A673 (cell line): Measurements from ENCODE around the gene KPNA1. TPM values are rescaled to one million over a fixed set of nuclear protein-coding genes. Genes with fewer than 3 reads are reported as not detected.

Experiments
- BruUV-seq: library from RNA; stranded (reverse); fragments of 400-500 nt; replicated peaks from 2 replicates; lab custom pipeline; 2021; lab: Mats Ljungman, UMichigan
- CTCF ChIA-PET: fragments of 300-600 bp; sonication (Branson Sonifier 250); formaldehyde crosslinking; loops from one replicate; lab custom pipeline; 2022; ENCODE audit warnings: antibody characterized with exemption; lab: Charles Lee
- POLR2A ChIA-PET: fragments of 300-600 bp; sonication (Branson Sonifier 250); formaldehyde crosslinking; loops from one replicate; lab custom pipeline; 2022; ENCODE audit warnings: antibody characterized with exemption; ENCODE audit not compliant: low non-redundant PET; lab: Charles Lee
- DNase-seq: peaks from one replicate; pipeline ENCODE4 v3.0.0-alpha.2; 2015; ENCODE audit warnings: low spot score
- H3K27ac ChIP-seq: fragments of 200-600 bp; sonication (generic); 2 replicates; pipeline ENCODE4 v1.5.1; 2016; ENCODE audit warnings: mixed run types, low read depth, mild to moderate bottlenecking, mixed read lengths, antibody characterized with exemption, low read length; ENCODE audit not compliant: poor library complexity, severe bottlenecking
- H3K27me3 ChIP-seq: fragments of 200-600 bp; sonication (generic); replicated peaks from 2 replicates; pipeline ENCODE4 v1.6.1; 2017; ENCODE audit warnings: mixed run types, low read depth, mild to moderate bottlenecking, mixed read lengths, antibody characterized with exemption, low read length; ENCODE audit not compliant: insufficient read depth, poor library complexity
- H3K36me3 ChIP-seq: fragments of 200-600 bp; sonication (generic); 2 replicates; pipeline ENCODE4 v1.6.1; 2016; ENCODE audit warnings: mixed run types, mild to moderate bottlenecking, mixed read lengths, antibody characterized with exemption, low read length; ENCODE audit not compliant: insufficient read depth, poor library complexity, severe bottlenecking
- H3K4me1 ChIP-seq: fragments of 200-600 bp; sonication (generic); 2 replicates; pipeline ENCODE4 v1.6.1; 2017; ENCODE audit warnings: mixed run types, mild to moderate bottlenecking, mixed read lengths, antibody characterized with exemption, low read length; ENCODE audit not compliant: insufficient read depth, poor library complexity, severe bottlenecking
- H3K4me3 ChIP-seq: fragments of 200-600 bp; sonication (generic); 2 replicates; pipeline ENCODE4 v1.5.1; 2016; ENCODE audit warnings: low read depth, mixed run types, mild to moderate bottlenecking, mixed read lengths, low read length; ENCODE audit not compliant: poor library complexity, severe bottlenecking
- H3K9me3 ChIP-seq: fragments of 200-600 bp; sonication (generic); 2 replicates; pipeline ENCODE4 v1.6.1; 2016; ENCODE audit warnings: mixed run types, low read depth, mild to moderate bottlenecking, mixed read lengths, antibody characterized with exemption, low read length; ENCODE audit not compliant: poor library complexity, severe bottlenecking
- CTCF ChIP-seq: fragments of 300-800, 200-600 bp; sonication (generic); conservative IDR thresholded peaks from 2 replicates; pipeline ENCODE4 v1.5.1; 2017; ENCODE audit warnings: low read depth, mild to moderate bottlenecking, antibody characterized with exemption, low read length, moderate library complexity, mixed read lengths
- EZH2 ChIP-seq: fragments of 200-600 bp; sonication (generic); IDR thresholded peaks from 2 replicates; pipeline ENCODE4 v1.6.1; 2017; ENCODE audit warnings: borderline replicate concordance, low read depth, mild to moderate bottlenecking, mixed read lengths, antibody characterized with exemption, low read length; ENCODE audit not compliant: poor library complexity, severe bottlenecking
- intact Hi-C: fragments of 100-400 bp; cut with micrococcal nuclease; formaldehyde crosslinking; loops from one replicate; pipeline ENCODE4 v1.10.0; 2022; ENCODE audit not compliant: unreplicated experiment
- total RNA-seq: library from RNA; stranded (reverse); gene quantifications from 2 replicates; pipeline ENCODE4 v1.2.3, GENCODE V29; 2021

Gene KPNA1
- total RNA-seq, 1 experiment from 2014 or later: 110 TPM

- H3K4me1 ChIP-seq: no peaks in the 10 kb centered on the region
- H3K4me3 ChIP-seq: no peak overlapping the region
- no peak for DNase-seq
- CTCF ChIA-PET: no interaction called here
- TF ChIP-seq EZH2: no peak
- no peak for TF ChIP-seq CTCF
- no peaks in the 10 kb centered on the region for H3K9me3 ChIP-seq
- no peak overlapping the region for H3K27ac ChIP-seq
- BruUV-seq: no TSS peak
- H3K36me3 ChIP-seq: no peaks in the 10 kb centered on the region
- POLR2A ChIA-PET: interaction anchor here (0.6 kb wide), 1 partner anchor 195 kb away, joined by 3 read pairs; no protein-coding TSS in a partner anchor
- intact Hi-C loops: no loop called here
- no peaks in the 10 kb centered on the region for H3K27me3 ChIP-seq
These were observed 5.0 kb upstream of the KPNA1 start for GRCh38 chr3:122519693-122520092.

- no peak overlapping the region for H3K27ac ChIP-seq
- H3K27me3 ChIP-seq: no peaks in the 10 kb centered on the region
- intact Hi-C loops: no loop called here
- no peaks in the 10 kb centered on the region for H3K9me3 ChIP-seq
- BruUV-seq: no TSS peak
- no peak for TF ChIP-seq CTCF
- TF ChIP-seq EZH2: no peak
- POLR2A ChIA-PET: no interaction called here
- peaks cover 15% of the 10 kb centered on the region for H3K4me1 ChIP-seq
- H3K4me3 ChIP-seq: no peak overlapping the region
- H3K36me3 ChIP-seq: no peaks in the 10 kb centered on the region
- CTCF ChIA-PET: no interaction called here
- DNase-seq: no peak
These were observed 2.2 kb upstream of the KPNA1 start for GRCh38 chr3:122516846-122517360.

- ChIA-PET CTCF (no interaction called here), POLR2A (no interaction called here)
- H3K9me3 ChIP-seq: no peaks in the 10 kb centered on the region
- intact Hi-C loops: no loop called here
- no peaks in the 10 kb centered on the region for H3K27me3 ChIP-seq
- BruUV-seq: no TSS peak
- H3K4me3 ChIP-seq: no peak overlapping the region
- TF ChIP-seq CTCF: no peak
- no peak for TF ChIP-seq EZH2
- DNase-seq: no peak
- H3K36me3 ChIP-seq: no peaks in the 10 kb centered on the region
- peaks cover 24% of the 10 kb centered on the region for H3K4me1 ChIP-seq
- H3K27ac ChIP-seq: no peak overlapping the region
These were observed 1.1 kb upstream of the KPNA1 start for GRCh38 chr3:122515870-122516269.
